HepG2 (cell line): ENCODE data around the gene IFT22. TPM values are rescaled to one million over a fixed set of nuclear protein-coding genes. Genes with fewer than 3 reads are reported as not detected.

ENCODE experiments used
- CREM ChIP-seq, 2 experiments: sonication (generic) in 1 of 2; formaldehyde crosslinking in 1 of 2; IDR thresholded peaks; 2 replicates each; pipeline versions ENCODE4 v1.4.0 to v1.6.1; 2016 to 2020; ENCODE audit warnings: antibody characterized with exemption in 1 of 2, mild to moderate bottlenecking in 1 of 2, missing genetic modification reagents in 1 of 2
- HMGA1 ChIP-seq: sonication (generic); formaldehyde crosslinking; conservative IDR thresholded peaks from 2 replicates; pipeline ENCODE4 v1.4.0; 2020; ENCODE audit warnings: missing genetic modification reagents
- NR2F6 ChIP-seq, 2 experiments: IDR thresholded peaks; 2 replicates each; pipeline ENCODE4 v1.6.1; 2016; ENCODE audit warnings: antibody characterized with exemption in 1 of 2, mild to moderate bottlenecking in 1 of 2
- TCF7 ChIP-seq: sonication (generic); IDR thresholded peaks from 2 replicates; pipeline ENCODE4 v1.6.1; 2016; ENCODE audit warnings: antibody characterized with exemption, low read depth
- ZC3H4 ChIP-seq: sonication (generic); formaldehyde crosslinking; IDR thresholded peaks from 2 replicates; pipeline ENCODE4 v1.4.0; 2020; ENCODE audit warnings: missing genetic modification reagents, borderline replicate concordance
- ZIK1 ChIP-seq: sonication (generic); formaldehyde crosslinking; IDR thresholded peaks from 2 replicates; pipeline ENCODE4 v1.5.0; 2020; ENCODE audit warnings: mild to moderate bottlenecking, low read depth, missing genetic modification reagents, borderline replicate concordance
- ZNF550 ChIP-seq: sonication (generic); formaldehyde crosslinking; IDR thresholded peaks from 2 replicates; pipeline ENCODE4 v1.4.0; 2020; ENCODE audit warnings: mild to moderate bottlenecking, missing genetic modification reagents, borderline replicate concordance
- ZNF792 ChIP-seq: IDR thresholded peaks from 2 replicates; pipeline ENCODE4 v1.6.1; 2016
- ZSCAN29 ChIP-seq: sonication (generic); formaldehyde crosslinking; conservative IDR thresholded peaks from 2 replicates; pipeline ENCODE4 v1.4.0; 2020; ENCODE audit warnings: mild to moderate bottlenecking, missing genetic modification reagents
- polyA plus RNA-seq, 8 experiments: library from polyadenylated mRNA; depleted of rRNA in 3 of 8; stranded (reverse) in 7 of 8; unstranded in 1 of 8; fragments of >200 nt; fragmentation: Illumina TruSeq in 4 of 8; extraction: Trizol in 4 of 8; gene quantifications; 2 replicates each; pipeline versions ENCODE4 v1.2.1 to v1.2.3, GENCODE V29; 2011 to 2016; ENCODE audit warnings: low read depth in 4 of 8, missing spikeins in 1 of 8, mixed read lengths in 1 of 8; ENCODE audit not compliant: insufficient read depth in 1 of 8
- total RNA-seq, 5 experiments: library from RNA; depleted of rRNA; stranded (reverse); fragments of >200 nt; fragmentation: Illumina TruSeq; extraction: Trizol; gene quantifications; 2 replicates each; pipeline ENCODE4 v1.2.3, GENCODE V29; 2016; ENCODE audit warnings: low read depth in 1 of 5
- TF ChIP-seq, protein P1 (sequence below): sonication (generic); formaldehyde crosslinking; conservative IDR thresholded peaks from 2 replicates; pipeline ENCODE4 v1.4.0; 2020; ENCODE audit warnings: missing genetic modification reagents
- TF ChIP-seq, protein P2 (sequence below): sonication (generic); formaldehyde crosslinking; IDR thresholded peaks from 2 replicates; pipeline ENCODE4 v1.4.0; 2020; ENCODE audit warnings: missing genetic modification reagents; ENCODE audit errors: not compliant biosample characterization
- TF ChIP-seq, protein P3 (sequence below): sonication (generic); formaldehyde crosslinking; IDR thresholded peaks from 2 replicates; pipeline ENCODE4 v1.4.0; 2020; ENCODE audit warnings: missing genetic modification reagents
- TF ChIP-seq, protein P4 (sequence below): sonication (generic); formaldehyde crosslinking; IDR thresholded peaks from 2 replicates; pipeline ENCODE4 v1.4.0; 2020; ENCODE audit warnings: missing genetic modification reagents
- TF ChIP-seq, protein P5 (sequence below): sonication (generic); formaldehyde crosslinking; IDR thresholded peaks from 2 replicates; pipeline ENCODE4 v1.5.0; 2020; ENCODE audit warnings: missing genetic modification reagents, mild to moderate bottlenecking, borderline replicate concordance
- TF ChIP-seq, protein P6 (sequence below): sonication (generic); formaldehyde crosslinking; IDR thresholded peaks from 2 replicates; pipeline ENCODE4 v1.8.0; 2022; ENCODE audit warnings: missing genetic modification reagents, mild to moderate bottlenecking, borderline replicate concordance

Gene IFT22
- total and polyA plus RNA-seq, 2 of the 13 experiments (the other 11 are each of a cell fraction or from before 2014, with no cell fraction given), result 8.9 to 14.5 TPM

DNA sequence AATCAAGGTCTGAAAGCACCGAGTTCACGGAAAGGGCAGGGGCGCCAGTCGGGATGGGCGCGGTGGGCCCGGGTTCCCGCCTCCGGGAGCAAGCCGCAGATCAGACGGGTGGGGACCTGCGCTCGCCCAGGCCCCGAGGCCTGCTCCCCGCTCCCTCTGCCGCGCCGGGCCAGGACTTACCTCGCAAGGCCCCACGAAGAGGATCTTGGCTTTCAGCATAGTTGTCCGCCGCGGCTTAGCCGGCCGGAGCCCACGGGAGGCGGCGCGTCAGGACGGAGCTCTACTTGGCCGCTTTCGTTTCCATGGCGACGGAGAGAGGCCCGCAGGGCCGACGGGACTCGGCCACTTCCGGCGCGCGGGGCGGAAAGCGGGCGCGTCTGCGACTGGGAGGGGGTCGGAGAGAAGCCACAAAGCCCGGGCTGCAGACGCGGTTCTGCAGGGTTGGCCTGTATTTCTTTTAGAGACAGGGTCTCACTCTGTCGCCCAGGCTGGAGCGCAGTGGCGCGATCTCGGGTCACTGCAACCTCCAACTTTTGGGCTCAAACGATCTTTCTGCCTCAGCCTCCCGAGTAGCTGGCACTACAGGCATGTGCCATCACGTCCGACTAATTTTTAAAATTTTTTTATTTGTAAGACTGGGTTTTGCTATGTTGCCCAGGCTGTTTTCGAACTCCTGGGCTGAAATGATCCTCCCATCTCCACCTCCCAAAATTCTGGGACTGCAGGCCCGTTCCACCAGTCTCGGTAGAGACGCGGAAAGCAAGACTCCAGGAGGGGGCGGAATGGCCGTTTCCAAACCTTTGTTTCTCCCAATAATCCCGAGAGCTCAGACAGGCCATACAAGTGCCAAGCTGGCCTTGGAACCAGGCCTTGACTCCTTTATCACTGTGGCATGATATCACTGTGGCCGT lies at the start of gene IFT22 (continued):
- TF ChIP-seq, protein P1, sequence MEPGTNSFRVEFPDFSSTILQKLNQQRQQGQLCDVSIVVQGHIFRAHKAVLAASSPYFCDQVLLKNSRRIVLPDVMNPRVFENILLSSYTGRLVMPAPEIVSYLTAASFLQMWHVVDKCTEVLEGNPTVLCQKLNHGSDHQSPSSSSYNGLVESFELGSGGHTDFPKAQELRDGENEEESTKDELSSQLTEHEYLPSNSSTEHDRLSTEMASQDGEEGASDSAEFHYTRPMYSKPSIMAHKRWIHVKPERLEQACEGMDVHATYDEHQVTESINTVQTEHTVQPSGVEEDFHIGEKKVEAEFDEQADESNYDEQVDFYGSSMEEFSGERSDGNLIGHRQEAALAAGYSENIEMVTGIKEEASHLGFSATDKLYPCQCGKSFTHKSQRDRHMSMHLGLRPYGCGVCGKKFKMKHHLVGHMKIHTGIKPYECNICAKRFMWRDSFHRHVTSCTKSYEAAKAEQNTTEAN, result no peak
- no peak for TF ChIP-seq TCF7
- TF ChIP-seq, protein P2, sequence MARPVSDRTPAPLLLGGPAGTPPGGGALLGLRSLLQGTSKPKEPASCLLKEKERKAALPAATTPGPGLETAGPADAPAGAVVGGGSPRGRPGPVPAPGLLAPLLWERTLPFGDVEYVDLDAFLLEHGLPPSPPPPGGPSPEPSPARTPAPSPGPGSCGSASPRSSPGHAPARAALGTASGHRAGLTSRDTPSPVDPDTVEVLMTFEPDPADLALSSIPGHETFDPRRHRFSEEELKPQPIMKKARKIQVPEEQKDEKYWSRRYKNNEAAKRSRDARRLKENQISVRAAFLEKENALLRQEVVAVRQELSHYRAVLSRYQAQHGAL (CRISPR knock-in tag), result no peak
- no peak for TF ChIP-seq CREM (IDR thresholded peaks at IDR 0.05)
- no peak for TF ChIP-seq CREM (CRISPR knock-in tag; IDR thresholded peaks at IDR 0.05)
- no peak for TF ChIP-seq ZC3H4 (CRISPR knock-in tag)
- TF ChIP-seq, protein P3, sequence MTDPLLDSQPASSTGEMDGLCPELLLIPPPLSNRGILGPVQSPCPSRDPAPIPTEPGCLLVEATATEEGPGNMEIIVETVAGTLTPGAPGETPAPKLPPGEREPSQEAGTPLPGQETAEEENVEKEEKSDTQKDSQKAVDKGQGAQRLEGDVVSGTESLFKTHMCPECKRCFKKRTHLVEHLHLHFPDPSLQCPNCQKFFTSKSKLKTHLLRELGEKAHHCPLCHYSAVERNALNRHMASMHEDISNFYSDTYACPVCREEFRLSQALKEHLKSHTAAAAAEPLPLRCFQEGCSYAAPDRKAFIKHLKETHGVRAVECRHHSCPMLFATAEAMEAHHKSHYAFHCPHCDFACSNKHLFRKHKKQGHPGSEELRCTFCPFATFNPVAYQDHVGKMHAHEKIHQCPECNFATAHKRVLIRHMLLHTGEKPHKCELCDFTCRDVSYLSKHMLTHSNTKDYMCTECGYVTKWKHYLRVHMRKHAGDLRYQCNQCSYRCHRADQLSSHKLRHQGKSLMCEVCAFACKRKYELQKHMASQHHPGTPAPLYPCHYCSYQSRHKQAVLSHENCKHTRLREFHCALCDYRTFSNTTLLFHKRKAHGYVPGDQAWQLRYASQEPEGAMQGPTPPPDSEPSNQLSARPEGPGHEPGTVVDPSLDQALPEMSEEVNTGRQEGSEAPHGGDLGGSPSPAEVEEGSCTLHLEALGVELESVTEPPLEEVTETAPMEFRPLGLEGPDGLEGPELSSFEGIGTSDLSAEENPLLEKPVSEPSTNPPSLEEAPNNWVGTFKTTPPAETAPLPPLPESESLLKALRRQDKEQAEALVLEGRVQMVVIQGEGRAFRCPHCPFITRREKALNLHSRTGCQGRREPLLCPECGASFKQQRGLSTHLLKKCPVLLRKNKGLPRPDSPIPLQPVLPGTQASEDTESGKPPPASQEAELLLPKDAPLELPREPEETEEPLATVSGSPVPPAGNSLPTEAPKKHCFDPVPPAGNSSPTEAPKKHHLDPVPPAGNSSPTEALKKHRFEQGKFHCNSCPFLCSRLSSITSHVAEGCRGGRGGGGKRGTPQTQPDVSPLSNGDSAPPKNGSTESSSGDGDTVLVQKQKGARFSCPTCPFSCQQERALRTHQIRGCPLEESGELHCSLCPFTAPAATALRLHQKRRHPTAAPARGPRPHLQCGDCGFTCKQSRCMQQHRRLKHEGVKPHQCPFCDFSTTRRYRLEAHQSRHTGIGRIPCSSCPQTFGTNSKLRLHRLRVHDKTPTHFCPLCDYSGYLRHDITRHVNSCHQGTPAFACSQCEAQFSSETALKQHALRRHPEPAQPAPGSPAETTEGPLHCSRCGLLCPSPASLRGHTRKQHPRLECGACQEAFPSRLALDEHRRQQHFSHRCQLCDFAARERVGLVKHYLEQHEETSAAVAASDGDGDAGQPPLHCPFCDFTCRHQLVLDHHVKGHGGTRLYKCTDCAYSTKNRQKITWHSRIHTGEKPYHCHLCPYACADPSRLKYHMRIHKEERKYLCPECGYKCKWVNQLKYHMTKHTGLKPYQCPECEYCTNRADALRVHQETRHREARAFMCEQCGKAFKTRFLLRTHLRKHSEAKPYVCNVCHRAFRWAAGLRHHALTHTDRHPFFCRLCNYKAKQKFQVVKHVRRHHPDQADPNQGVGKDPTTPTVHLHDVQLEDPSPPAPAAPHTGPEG (CRISPR knock-in tag), result no peak
- 0 out of 2 replicates have a peak, but pooled peaks have one; percentile 9 for TF ChIP-seq ZIK1 (CRISPR knock-in tag)
- TF ChIP-seq HMGA1 (CRISPR knock-in tag), result no peak
- TF ChIP-seq, protein P4, sequence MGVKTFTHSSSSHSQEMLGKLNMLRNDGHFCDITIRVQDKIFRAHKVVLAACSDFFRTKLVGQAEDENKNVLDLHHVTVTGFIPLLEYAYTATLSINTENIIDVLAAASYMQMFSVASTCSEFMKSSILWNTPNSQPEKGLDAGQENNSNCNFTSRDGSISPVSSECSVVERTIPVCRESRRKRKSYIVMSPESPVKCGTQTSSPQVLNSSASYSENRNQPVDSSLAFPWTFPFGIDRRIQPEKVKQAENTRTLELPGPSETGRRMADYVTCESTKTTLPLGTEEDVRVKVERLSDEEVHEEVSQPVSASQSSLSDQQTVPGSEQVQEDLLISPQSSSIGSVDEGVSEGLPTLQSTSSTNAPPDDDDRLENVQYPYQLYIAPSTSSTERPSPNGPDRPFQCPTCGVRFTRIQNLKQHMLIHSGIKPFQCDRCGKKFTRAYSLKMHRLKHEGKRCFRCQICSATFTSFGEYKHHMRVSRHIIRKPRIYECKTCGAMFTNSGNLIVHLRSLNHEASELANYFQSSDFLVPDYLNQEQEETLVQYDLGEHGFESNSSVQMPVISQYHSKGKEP (CRISPR knock-in tag), result no peak
- TF ChIP-seq ZSCAN29 (CRISPR knock-in tag), result no peak
- no peak for TF ChIP-seq ZNF550 (CRISPR knock-in tag)
- TF ChIP-seq, protein P5, sequence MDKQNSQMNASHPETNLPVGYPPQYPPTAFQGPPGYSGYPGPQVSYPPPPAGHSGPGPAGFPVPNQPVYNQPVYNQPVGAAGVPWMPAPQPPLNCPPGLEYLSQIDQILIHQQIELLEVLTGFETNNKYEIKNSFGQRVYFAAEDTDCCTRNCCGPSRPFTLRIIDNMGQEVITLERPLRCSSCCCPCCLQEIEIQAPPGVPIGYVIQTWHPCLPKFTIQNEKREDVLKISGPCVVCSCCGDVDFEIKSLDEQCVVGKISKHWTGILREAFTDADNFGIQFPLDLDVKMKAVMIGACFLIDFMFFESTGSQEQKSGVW (CRISPR knock-in tag), result no peak
- TF ChIP-seq NR2F6 (IDR thresholded peaks at IDR 0.05), result no peak
- 0 out of 2 replicates have a peak, but pooled peaks have one; percentile 2 for TF ChIP-seq NR2F6 (CRISPR knock-in tag; IDR thresholded peaks at IDR 0.05)
- TF ChIP-seq ZNF792 (CRISPR knock-in tag), result no peak
- TF ChIP-seq, protein P6, sequence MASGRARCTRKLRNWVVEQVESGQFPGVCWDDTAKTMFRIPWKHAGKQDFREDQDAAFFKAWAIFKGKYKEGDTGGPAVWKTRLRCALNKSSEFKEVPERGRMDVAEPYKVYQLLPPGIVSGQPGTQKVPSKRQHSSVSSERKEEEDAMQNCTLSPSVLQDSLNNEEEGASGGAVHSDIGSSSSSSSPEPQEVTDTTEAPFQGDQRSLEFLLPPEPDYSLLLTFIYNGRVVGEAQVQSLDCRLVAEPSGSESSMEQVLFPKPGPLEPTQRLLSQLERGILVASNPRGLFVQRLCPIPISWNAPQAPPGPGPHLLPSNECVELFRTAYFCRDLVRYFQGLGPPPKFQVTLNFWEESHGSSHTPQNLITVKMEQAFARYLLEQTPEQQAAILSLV (CRISPR knock-in tag), result peak; percentile 68; the same call in 1 of the 2 replicates
